Activated T-cell treated with anti-CD3 and anti-CD28 coated beads, Interleukin-2, amount 50 U/mL, for 1 hour (primary cell): ENCODE data around the gene SMIM32.

Experiments
- DNase-seq: peaks from one replicate; pipeline ENCODE4 v3.0.0-alpha.2; 2020

The SMIM32 gene

DNA sequence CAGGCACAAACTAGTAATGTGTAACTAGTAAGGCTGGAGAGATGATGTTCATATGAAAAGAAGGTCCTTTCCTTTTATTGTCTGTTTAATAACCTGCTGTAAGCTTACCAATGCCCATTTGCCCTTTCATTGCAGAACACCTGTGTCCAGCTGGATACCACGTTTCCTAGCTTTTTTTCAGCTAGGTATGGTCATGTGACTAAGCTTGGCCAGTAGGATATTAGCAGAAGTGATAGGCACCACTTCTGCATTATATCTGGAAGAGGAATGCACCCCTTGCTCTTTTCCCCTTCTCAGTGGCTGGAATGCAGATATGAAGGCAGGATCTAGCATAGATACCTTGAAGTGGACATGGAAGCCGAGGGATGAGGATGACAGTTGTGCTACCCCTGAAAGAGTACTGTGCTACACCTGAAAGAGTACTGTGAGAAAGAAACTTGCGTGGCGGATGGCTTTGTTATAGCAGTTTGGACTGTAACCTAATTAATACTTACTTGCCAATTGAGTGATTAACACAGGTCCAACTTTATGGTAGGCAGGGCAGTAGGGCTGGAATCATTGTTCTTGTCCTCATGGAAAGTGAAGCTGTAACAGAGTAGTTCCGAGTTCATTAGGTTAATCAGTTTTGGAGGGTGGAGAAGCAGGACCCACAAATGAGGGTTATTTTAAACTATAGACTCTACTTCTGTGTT is 6.8 kb downstream of the SMIM32 start:
- DNase-seq, result no peak

DNA sequence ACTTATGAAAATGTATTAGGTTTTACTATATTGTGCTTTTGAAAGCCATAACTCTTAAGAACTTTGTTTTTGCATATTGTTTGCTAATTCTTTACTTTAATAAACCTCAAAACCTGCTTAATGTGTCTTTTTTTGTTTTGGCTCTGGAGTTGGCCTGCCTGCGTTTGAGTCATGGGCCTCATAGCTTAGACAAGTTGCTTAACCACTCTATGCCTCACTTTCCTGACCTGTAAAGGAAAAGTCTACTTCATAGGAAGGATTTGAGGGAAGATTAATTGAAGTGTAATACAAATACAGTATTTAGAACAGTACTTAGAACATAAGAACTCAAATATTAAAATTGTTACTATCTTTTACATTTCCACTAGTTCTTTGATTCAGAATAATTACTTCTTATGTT is 10.3 kb downstream of the SMIM32 start:
- no peak for DNase-seq

GRCh38 chr5:136174021-136174659 is 18.8 kb downstream of the SMIM32 start:
- no peak for DNase-seq

DNA sequence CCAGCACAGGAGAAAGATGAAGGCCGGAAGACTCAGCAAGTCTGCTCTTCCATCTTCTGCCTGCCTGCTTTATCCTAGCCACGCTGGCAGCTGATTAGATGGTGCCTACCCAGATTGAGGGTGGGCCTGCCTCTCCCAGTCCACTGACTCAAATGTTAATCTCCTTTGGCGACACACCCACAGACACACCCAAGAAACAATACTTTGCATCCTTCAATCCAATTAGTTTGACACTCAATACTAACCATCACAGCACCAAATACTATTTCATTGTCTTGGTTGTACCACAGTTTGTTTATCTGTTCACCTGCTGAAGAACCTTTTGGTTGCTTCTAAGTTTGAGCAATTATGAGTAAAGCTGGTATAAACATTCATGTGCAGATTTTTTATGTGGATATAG is 23.7 kb downstream of the SMIM32 start:
- no peak for DNase-seq

- DNase-seq, result no peak
Observed at GRCh38 chr5:136166909-136167308, 26.1 kb downstream of the SMIM32 start.

DNA sequence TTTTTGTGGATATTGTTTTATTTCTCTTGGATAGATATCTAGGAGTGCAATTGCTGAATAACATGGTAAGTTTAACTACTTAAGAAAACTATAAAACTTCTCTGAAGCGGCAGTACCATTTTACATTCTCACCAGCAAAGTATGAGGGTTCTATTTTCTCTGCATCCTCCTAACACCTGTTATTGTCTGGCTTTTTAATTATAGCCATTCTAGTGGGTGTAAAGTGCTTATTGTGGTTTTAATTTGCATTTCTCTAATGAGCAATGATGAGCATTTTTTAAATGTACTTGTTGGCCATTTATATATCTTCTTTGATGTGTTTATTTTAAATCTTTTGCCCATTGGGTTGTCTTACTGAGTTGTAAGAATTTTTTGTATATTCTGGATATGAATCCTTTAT is 28.7 kb downstream of the SMIM32 start:
- DNase-seq, result no peak

DNA sequence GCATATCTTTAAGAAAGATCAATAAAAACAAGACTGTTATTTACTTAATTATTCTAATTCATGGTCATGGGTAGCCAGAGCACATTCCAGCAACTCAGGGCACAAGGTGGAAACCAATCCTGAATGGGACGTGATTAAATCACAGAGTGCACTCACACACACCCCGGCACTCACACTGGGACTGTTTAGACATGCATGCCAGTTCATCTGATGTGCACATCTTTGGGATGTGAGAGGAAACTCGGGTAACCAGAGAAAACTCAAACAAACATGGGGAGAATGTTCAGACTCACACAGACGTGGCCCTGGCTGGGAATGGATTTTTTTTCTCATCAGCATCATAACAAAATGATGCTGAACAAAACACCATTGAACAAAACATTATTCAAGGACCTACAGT is 31.0 kb downstream of the SMIM32 start:
- DNase-seq, result no peak

- DNase-seq, result no peak
Observed at GRCh38 chr5:136159457-136159856, 33.5 kb downstream of the SMIM32 start.

DNA sequence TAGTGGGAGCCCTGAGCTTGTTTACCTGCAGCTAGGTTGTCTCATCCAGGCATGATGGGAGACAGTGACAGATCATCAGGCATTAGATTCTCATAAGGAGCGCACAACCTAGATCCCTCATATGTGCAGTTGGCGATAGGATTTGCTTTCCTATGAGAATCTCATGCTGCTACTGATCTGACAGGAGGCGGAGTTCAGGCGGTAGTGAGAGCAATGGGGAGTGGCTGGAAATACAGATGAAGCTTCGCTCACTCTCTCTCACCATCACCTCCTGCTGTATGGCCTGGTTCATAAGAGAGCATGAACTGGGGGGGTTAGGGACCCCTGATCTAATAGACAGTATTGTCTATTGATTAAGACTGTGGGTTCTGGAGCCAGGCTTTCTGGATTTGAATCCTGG is 35.4 kb downstream of the SMIM32 start:
- no peak for DNase-seq

DNA sequence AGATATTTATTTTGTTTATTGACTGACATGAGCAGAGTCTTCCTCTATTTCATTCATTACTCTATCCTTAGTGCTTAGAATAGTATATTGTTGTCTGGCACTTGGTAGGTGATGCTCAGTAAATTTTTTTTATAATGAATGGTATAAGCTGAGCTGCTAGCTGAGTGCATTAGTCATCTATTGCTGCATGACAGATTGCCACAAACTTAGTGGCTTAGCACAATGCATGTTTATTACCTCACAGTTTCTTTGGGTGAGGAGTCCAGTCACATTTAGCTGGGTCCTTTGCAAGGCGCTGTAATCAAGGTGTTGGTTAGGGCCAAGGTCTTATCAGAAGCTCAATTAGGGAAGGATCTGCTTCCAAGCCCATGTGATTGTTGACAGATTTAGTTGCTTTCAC is 37.2 kb downstream of the SMIM32 start:
- DNase-seq, result no peak

DNA sequence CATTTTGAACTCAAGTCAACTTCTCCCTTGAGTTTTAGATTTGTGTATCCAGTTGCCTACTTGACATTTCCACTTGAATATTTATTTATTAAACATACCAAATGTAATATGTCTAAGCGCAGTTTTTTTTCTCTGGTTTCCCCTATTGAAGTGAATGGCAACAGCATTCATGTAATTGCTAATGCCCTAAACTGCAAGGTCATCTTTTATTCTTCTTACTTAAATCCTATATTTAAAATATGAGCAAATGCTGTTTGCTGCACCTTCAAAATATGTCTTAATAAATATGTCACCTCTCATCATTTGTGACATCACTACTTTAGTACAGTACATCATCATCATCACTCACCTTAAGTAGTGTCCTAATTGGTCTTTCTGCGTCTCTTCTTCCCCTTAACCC is 37.9 kb downstream of the SMIM32 start:
- DNase-seq, result no peak

DNA sequence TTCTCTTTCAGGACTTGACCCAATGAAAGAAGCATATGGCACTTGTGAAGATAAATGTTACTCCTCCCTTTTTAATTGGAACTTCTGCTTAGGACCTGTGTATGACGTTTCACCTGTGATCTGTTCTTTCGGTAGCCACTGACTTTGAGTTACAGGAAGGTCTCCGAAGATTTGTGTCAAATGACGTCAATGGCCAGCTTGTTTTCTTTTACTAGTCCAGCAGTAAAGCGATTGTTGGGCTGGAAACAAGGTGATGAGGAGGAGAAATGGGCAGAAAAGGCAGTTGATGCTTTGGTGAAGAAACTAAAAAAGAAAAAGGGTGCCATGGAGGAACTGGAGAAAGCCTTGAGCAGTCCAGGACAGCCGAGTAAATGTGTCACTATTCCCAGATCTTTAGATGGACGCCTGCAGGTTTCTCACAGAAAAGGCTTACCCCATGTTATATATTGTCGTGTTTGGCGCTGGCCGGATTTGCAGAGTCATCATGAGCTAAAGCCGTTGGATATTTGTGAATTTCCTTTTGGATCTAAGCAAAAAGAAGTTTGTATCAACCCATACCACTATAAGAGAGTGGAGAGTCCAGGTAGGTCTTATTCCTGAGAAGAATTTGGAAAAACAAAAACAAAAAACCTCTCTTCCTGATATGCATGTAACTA is 39.3 kb downstream of the SMIM32 start:
- DNase-seq, result no peak

DNA sequence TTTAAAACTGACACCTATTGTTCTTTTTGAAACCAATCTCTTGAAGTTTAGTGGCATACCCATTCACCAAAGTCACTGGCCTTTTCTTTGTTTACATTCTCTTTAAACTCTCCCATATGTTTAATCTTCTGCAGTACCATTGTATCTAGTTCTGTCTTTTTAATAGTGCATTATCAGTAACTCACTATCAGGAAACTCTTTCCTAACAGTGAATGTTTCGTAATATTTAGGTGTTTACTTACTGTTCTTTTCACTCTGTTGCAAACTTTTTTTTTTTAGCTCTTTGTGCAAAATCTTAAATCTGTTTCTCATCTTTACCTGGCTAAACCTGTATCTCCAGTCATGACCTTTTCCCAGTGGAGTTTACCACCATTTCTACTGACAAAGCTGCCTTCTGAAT is 43.1 kb downstream of the SMIM32 start:
- DNase-seq, result no peak

DNA sequence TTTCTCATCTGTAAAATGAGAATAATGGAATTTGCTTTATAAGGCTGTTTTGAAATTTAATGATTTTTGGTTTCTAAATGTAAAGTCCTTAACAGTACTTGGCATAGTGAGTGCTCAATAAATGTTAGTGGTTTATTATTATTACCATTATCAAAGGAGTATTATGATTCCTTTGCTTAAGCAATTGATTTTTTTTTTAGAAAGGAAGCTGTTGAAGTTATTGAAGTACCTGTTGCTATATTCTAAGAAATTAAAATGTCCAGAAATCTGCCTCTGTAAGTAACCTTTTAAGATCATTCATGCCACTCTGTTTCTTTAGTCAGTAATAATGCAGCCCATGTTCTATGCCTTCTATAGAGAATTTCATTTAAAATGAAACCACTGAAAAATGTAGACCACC is 45.3 kb downstream of the SMIM32 start:
- no peak for DNase-seq

GRCh38 chr5:136146201-136146600 is 46.8 kb downstream of the SMIM32 start:
- no peak for DNase-seq

DNA sequence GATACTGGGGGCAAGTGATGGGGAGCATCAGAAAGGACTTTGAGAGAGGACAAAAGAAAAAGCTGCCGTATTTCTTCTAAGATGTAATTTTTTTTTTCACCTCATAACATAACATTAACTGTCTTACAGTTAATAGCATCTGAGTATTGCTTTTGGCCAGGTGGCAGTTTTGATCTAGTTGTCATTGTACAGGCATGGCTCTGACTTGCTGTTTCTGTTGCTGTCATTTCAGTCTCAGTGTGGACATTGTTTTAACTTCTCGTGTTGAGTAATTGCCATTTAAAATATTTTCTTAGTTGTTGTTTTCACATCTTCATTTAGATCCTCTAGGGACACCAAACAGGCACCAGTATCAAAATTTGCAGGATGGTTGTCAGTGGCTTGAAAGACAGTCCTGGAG is 47.9 kb downstream of the SMIM32 start:
- DNase-seq, result no peak

- DNase-seq, result no peak
Observed at GRCh38 chr5:136143763-136144162, 49.2 kb downstream of the SMIM32 start.

DNA sequence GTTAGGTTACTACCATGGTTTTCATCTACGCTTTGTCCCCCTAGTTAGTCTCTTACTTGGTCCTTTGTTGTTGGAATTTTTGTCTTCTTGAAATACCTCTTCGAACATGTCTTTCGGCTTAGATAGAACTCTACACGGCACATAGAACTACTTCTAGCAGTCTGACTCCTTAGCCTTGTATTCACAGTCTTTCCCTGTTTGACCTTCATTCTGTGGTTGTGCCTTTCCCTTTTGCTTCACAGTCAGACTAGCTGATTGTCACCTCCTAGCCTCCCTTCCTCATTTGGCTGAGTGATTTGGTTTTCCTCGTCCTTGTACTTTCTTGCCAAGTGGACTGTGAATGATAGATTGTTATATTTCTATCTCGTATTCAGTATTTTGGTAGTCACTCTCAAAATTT is 49.6 kb downstream of the SMIM32 start:
- no peak for DNase-seq

DNA sequence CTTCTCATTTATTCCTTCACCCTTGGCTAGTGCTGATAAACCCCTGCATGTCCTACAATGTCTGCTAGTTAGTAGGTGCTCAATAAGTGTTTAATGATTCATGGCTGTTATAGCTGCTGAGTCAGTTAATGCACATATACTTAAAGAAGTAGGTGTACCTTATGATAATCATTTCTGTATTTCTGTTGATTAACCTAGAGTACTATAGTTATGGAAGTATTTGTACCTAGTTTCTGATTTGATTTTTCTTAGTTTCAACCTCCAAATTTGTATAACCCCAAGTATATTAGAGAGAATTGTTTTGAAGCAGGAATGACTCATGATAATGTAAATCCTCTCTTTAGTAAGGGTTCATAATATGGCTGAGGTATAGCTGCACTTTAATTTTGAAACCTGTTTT is 51.4 kb downstream of the SMIM32 start:
- no peak for DNase-seq
